ENCODE data around the gene ACAP2.
"Not testable (repeated sequence)": the region's sequence is repeated elsewhere in the genome, so short reads cannot be mapped to it uniquely, and the experiment has no call there.

The ACAP2 gene

DNA sequence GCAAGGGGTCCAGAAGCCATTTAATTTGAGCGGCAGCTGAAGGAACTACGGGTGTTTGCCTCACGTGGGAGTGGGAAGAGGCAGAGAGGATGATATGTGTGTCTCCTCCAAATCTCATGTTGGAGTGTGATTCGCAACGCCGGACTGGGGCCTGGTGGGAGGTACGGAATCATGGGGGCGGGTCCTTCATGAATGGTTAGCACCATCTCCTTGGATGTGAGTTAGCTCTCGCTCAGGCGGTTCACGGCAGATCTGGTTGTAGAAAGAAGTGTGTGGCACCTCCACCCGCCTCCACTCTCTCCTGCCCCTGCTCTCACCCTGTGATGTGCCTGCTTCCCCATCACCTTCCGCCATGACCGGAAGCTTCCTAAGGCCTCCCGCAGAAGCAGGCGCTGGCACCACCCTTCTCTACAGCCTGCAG is 197.3 kb downstream of the ACAP2 start:
- DNase-seq: no peak

DNA sequence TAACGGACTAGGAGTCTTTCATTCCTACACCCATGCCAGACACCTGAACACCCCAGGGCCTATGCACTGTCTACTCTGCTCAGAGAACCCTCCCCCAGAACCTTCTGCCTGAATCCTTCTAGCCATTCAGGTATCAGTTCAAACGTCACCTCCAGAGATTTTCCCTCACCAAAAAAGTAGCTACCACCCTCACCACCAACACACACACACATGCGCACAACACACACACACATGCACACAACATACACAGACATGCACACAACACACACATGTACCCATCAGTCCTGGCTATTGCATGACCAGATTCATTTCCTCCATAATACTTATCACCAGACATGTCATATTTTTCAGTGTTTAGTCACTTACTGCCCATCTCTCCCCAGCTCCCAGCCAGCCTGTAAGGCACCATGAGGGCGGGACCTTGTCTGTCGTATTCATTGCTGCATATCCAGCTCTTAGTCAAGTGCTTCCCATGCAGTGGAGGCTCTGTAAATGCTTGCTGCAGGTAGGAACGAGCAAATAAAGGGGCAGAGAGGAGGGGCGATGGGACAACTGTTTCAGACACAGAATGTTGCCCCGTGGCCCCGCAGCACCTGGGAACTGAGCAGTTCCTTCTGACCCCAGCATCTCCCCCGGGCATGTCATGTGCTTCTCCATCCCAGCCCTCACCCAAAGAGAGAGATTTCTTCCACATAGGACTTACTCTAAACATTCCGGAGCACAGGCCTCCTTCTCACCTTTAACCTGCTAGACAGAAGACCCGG is 201.0 kb downstream of the ACAP2 start:
- DNase-seq: no peak

DNA sequence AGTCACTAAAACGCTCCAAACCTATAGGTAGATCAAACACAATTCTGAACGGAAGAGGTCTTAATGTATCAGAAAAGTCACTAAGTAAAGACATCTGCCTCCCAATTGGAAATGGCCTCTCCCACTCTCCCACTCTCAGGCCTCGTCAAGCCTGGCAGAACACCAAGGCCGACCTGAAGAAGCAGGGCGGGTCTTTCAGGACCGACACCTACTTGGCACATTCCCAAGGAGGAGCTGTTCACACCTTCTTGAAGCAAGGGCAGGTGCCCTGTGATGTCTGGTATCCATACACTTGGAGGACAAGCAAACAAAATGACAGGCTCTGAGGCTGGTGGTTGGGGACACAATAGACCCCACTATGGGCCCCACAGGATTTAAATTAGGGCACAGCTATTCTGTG is 201.9 kb downstream of the ACAP2 start:
- no peak for DNase-seq

DNA sequence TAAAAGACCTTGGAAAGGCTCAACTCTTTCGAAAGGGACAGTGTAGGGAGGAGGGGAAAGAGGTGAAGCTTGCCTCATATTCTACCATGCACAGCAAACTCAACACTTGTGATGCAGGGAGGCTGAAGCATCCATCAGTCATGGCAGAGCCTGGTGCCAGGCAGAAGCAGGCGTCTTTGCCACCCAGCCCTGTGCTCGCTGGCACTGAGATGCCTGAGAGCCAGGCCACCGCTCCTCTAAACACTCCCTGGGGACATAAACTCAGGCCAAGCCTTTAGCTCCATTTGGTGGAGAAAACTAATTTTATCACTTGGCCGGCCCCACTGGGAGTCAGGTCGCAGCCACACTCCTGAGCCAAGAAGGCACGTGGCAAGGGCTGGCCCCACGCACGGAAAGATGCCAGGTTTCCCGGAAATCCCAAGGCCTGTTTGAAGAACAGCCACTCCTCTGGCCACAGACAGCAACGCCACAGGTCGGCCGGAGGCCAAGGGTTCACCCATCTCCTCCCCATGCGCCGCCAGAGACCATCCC is 202.6 kb downstream of the ACAP2 start:
- DNase-seq: no peak

DNA sequence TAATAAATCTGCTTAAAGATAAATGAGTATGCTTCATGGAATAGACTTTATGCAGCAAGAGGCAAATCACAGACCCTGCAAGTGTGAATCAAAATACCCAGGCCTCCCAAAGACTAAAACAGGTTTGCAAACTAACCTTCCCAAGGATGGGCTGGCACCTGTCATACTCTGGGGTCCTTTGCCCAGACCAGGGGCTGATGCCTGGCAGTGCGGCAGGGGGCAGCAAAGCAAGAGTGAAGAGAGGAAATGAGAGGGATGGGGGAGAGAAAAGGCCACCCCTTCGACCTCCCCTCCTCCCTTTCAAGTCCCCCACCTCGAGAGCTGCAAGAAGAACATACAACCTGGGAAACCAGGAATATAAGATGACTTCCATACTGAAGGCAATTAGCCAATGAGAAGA is 203.7 kb downstream of the ACAP2 start:
- DNase-seq: no peak

DNA sequence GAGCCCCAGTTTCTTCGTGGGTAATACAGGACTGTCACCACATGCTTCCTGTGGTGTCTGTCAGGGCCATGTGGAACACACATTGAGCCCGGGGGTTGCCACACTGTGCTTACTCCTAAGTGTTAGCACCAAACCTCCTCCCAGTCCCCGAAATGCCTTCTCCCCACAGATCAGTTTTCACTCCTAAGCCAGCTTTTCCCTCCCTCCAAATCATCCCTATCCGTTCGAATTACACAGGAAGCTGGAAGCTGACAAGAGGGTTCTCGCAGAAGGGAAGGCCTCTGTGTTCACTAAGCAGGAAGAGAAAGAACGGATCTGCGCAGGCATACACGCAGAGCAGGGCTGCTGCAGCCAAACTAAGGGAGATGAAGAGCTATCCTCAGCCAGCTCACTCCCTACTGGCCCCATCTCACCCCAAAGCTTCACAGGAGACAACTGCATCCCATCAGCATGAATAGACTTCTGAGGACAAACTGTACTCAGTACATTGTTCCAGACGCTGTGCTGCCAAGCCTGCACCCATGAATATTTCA is 204.2 kb downstream of the ACAP2 start:
- no peak for DNase-seq

DNA sequence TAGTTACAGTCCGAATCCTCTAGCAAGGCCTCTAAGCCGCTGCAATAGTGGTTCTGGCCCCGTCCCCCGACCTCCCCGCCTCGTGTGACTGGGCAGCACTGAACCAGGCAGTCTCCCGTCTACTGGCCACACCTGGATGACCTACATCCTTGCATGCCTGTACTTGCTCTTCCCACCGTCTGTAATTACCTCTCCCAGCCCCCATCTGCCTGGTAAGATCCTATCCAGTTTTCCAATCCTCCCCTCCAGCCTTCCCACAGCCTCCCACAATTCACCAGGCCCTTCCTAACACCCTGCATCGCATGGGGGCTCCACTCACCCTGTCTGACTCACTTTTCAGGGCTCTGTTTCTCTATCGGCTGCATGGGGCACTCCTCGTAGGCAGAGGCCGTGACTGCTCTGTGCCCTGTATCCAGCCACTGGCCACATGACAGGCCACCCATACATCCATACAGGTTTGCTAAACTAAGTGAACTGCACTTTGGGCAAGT is 204.7 kb downstream of the ACAP2 start:
- no peak for DNase-seq

DNA sequence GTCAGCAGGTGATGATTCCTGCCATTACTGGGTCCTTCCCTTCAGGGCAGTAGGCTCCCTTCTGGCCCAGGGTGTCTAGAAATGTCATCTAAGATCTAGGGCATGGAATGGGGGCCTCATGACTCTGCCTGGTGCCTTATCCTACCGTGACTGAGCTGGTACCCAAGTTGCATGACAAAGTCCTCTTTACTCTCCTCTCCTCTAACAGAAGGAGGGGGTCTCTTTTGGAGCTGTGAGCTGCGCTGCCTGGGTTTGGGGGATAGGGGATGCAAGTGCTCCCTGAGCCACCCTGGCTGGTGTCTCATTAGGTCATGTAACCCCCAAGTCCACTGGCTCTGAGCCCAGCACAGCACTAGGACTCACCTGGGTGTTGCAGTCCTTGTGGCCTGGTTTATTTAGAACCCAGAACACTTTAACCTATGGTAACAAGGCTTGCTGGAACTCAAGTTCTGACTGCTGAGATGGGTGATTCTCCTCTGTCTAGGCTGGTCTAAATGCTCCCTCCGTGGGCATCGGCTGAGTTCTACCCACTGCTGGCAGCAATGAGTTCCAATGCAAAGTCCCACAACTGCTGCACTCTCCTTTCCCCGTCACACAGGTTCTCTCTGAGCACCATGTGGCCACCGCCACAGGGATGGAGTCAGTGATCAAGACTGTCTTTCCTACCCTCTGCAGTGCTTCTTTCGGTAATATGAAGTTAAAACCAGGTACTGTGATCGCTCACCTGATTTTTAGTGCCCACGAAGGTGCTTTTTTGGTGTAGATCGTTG is 205.8 kb downstream of the ACAP2 start:
- no peak for DNase-seq

DNA sequence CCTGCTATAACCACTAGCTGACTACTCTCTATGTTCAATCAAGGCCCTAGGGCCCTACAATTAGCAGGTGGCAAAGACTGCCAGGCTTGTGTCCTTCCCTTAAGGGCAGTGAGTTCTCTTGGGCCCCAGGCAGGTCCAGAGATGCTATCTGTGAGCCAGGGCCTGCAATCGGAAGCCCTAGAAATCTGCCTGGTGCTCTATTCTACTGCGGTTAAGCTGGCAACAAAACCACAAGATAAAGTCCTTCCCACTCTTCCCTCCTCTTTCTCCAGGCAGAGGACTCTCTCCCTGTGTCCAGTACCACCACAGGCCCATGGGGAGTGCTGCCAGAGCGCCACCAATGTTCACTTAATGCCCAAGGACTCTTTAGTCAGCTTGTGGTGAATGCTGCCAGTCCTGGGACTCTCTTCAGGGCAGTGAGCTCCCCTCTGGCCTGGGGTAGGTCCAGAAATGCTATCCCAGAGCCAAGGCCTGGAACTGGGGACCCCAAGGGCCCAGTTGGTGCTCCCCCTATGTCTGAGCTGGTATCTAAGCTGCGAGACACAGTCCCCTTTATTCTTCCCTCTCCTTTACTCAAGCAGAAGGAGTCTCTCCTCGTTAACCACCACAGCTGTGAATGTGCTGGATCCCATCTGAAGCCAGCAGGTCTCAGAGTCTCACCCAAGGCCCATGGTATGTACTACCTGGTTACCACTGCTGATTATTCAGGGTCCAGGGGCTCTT is 206.6 kb downstream of the ACAP2 start:
- DNase-seq: no peak

DNA sequence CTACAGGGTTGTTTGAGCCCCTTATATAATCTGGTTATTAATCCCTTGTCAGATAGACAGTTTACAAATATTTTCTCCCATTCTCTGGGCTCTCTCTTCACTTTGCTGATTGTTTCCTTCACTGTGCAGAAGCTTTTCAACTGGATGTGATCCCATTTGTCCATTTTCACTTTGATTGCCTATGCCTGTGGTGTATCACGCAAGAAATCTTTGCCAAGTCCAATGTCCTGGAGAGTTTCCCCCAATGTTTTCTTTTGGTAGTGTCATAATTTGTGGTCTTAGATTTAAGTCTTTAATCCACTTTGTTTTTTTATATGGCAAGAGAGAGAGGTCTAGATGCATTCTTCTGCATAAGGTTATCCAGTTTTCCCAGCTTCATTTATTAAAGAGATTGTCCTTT is 212.6 kb downstream of the ACAP2 start:
- DNase-seq: no peak

DNA sequence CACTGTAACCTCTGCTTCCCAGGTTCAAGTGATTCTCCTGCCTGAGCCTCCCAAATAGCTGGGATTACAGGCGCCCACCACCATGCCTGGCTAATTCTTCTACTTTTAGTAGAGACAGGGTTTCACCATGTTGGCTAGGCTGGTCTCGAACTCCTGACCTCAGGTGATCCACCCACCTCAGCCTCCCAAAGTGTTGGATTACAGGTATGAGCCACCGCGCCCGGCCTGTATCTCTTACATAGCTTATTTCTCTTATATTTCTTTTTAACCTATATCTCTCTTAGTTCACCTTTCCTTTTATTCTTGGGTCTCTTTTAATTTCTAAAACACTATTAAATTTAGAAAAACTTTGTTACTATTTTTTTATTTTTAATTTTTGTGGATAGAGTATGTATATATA is 213.9 kb downstream of the ACAP2 start:
- not testable (repeated sequence) for DNase-seq

DNA sequence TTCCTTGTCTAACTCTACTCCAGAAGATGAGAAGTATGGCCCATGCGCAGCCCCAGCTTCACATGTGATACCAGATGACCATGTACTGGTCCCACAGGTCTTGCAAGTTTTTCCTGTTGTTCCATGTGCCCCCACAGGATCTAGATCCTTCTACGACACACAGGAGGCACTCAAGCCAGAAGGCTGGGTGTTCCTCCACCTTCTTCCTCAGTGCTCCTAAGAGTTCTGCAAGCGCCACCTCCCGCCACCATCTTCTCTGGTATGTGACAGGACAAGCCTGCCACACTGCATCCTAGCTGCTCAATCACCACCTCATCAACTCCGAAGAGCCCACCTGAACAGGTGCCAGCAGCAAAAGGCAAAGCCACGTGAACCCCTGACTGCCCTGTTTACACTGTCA is 214.9 kb downstream of the ACAP2 start:
- no peak for DNase-seq

DNA sequence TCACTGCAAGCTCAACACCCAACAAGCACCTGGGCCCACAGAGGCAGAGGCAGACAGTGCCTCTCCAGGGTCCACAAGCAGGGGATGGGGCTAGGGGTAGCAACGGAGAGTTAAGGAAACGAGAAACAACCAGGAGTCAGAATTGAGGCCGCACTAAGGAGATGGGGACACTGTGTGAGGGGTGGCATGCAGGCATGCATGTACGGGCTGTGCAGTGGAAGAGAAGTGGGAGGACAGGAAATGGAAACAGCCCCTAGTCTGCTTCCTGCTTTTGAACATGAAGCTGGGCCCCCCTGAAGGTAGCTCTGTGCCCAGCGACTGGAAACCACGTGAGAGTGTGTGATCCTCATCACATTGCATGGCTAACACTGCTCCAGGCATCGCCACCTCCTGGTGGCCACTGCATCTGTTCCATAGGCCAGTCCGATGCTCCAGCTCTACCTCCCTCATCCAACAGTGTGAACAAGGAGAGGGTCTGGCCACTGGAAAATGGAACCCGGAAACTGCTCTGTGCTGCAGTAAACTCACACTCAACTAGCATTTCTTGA is 215.8 kb downstream of the ACAP2 start:
- no peak for DNase-seq

DNA sequence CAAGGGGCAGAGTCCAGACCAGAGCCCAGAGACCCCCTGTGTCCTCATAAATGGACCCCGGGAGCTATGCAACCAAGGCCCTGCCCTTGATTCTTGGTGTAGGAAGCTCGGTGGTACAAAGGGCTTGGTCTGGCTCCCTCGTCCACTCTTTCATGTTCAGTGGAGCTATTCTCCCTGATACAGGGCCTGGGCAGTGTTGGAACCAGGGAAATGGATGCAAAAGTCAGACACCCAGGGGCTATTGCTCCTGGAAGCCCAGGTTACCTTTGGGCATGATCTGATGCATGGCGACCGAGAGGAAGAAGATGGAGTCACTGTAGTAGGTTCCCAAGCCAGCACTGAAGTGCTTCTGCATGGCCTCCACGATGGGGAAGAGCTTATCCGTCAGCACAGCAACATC is 216.4 kb downstream of the ACAP2 start:
- no peak for DNase-seq

DNA sequence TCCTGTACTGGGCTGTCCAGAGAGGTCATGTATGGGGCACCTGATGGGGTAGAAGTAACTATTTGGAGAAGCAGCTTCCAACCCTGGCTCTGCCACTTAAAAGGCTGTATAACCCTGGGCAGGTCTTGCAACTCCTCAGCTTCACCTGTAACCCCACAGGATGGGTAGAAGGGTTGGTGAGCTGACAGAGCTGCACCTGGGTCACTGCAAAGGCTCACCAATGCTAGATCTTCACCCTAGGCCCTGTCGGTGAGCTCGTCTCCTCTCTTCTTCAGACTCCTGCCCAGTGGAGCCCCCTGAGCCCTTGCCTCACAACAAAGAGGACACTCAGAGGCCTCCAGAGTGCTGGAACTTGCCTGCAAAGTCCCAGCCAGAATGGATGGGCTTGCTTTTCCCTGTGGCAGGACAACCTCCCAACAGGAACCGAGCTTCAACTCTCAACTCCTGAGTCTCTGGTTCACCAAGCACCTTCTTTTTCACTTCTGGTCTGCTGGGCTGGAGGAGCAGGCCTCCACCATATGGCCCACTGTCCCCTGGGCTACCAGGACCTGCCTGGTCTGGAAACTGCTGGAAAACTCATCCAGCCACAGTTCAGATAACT is 217.7 kb downstream of the ACAP2 start:
- no peak for DNase-seq
